IPS-18a (cell line): Measurements from ENCODE around the gene IL1RAPL1.

Experiments
- H3K27ac ChIP-seq: one replicate; pipeline ENCODE4 v1.5.1; 2013; ENCODE audit warnings: low read length
- H3K27me3 ChIP-seq: one replicate; pipeline ENCODE4 v1.6.1; 2013; ENCODE audit warnings: mild to moderate bottlenecking, low read length; ENCODE audit not compliant: control insufficient read depth, insufficient read depth
- H3K36me3 ChIP-seq: one replicate; pipeline ENCODE4 v1.6.1; 2013; ENCODE audit warnings: low read depth, low read length; ENCODE audit not compliant: control insufficient read depth
- H3K4me1 ChIP-seq: one replicate; pipeline ENCODE4 v1.6.1; 2013; ENCODE audit warnings: low read depth, low read length; ENCODE audit not compliant: control insufficient read depth
- H3K4me3 ChIP-seq: one replicate; pipeline ENCODE4 v1.5.1; 2013; ENCODE audit warnings: low read length
- H3K9ac ChIP-seq: one replicate; pipeline ENCODE4 v1.6.1; 2013; ENCODE audit warnings: mild to moderate bottlenecking, low read length, moderate library complexity
- H3K9me3 ChIP-seq: one replicate; pipeline ENCODE4 v1.6.1; 2013; ENCODE audit warnings: low read depth, low read length; ENCODE audit not compliant: control insufficient read depth

The IL1RAPL1 gene

GRCh38 chrX:28969126-28969525 lies 381.9 kb downstream of the IL1RAPL1 start:
- peaks cover 3% of the 10 kb centered on the region for H3K4me1 ChIP-seq
- peaks cover 10% of the 10 kb centered on the region for H3K9me3 ChIP-seq
- H3K36me3 ChIP-seq, result no peaks in the 10 kb centered on the region
- no peak overlapping the region for H3K4me3 ChIP-seq
- no peak overlapping the region for H3K27ac ChIP-seq
- H3K9ac ChIP-seq, result no peak overlapping the region
- no peaks in the 10 kb centered on the region for H3K27me3 ChIP-seq

- peaks cover 16% of the 10 kb centered on the region for H3K9me3 ChIP-seq
- H3K27ac ChIP-seq, result no peak overlapping the region
- no peaks in the 10 kb centered on the region for H3K36me3 ChIP-seq
- no peak overlapping the region for H3K9ac ChIP-seq
- no peaks in the 10 kb centered on the region for H3K4me1 ChIP-seq
- no peak overlapping the region for H3K4me3 ChIP-seq
- H3K27me3 ChIP-seq, result no peaks in the 10 kb centered on the region
These were observed 392.6 kb downstream of the IL1RAPL1 start for GRCh38 chrX:28979877-28980276.

DNA sequence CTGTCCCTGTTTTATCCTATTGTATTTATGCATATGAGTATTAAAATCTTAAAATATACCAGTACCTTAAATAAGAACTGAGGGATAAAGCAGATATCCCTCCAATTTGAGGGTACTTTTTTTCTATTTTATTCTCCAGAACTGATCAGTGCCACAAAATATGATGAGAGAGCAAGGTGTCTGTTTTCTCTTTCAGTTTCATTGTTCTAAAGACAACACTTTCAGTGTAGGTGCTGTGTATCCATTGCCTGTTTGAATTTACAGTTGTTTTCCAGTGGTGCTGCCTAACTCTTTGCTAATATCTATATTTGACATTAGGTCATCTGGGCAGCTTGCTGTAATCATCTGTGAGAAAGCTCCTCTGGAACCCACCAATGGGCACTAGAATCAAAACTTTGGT lies 394.7 kb downstream of the IL1RAPL1 start:
- no peaks in the 10 kb centered on the region for H3K36me3 ChIP-seq
- no peak overlapping the region for H3K9ac ChIP-seq
- H3K4me1 ChIP-seq, result no peaks in the 10 kb centered on the region
- no peak overlapping the region for H3K27ac ChIP-seq
- H3K4me3 ChIP-seq, result no peak overlapping the region
- H3K27me3 ChIP-seq, result no peaks in the 10 kb centered on the region
- peaks cover 8% of the 10 kb centered on the region for H3K9me3 ChIP-seq

- peaks cover 37% of the 10 kb centered on the region for H3K9me3 ChIP-seq
- H3K9ac ChIP-seq, result no peak overlapping the region
- H3K4me3 ChIP-seq, result no peak overlapping the region
- H3K36me3 ChIP-seq, result no peaks in the 10 kb centered on the region
- H3K4me1 ChIP-seq, result no peaks in the 10 kb centered on the region
- no peak overlapping the region for H3K27ac ChIP-seq
- no peaks in the 10 kb centered on the region for H3K27me3 ChIP-seq
These were observed 401.0 kb downstream of the IL1RAPL1 start for GRCh38 chrX:28988246-28988645.

GRCh38 chrX:28997706-28998463 lies 410.6 kb downstream of the IL1RAPL1 start:
- no peaks in the 10 kb centered on the region for H3K27me3 ChIP-seq
- no peak overlapping the region for H3K4me3 ChIP-seq
- no peak overlapping the region for H3K27ac ChIP-seq
- no peaks in the 10 kb centered on the region for H3K36me3 ChIP-seq
- peaks cover 5% of the 10 kb centered on the region for H3K9me3 ChIP-seq
- no peaks in the 10 kb centered on the region for H3K4me1 ChIP-seq
- H3K9ac ChIP-seq, result no peak overlapping the region

DNA sequence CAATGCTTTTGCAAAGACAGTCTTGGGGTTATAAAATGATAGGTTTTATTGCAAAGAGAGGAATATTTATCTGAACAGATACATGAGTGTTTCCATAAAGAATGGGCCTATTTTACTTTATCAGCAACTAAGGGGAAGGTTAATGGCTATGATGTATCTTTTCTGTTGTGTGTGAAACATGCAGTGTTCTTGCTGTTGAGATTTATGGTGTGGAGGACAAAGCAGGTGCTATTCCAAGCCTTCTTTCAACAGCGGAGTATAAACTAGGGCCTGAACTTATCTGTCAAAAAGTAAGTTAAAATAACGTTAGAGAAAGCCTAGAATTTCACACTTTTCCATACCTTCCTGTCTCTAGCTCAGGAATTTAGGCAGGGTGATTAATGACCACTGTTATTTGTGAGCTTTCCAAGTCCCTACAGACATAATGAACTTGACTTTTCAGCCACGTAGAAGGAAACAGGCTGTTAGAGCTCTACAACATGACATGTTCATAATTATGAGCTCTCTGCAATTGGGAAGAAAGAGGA lies 411.4 kb downstream of the IL1RAPL1 start:
- no peaks in the 10 kb centered on the region for H3K4me1 ChIP-seq
- H3K9ac ChIP-seq, result no peak overlapping the region
- no peaks in the 10 kb centered on the region for H3K27me3 ChIP-seq
- peaks cover 5% of the 10 kb centered on the region for H3K9me3 ChIP-seq
- no peaks in the 10 kb centered on the region for H3K36me3 ChIP-seq
- no peak overlapping the region for H3K27ac ChIP-seq
- H3K4me3 ChIP-seq, result no peak overlapping the region

GRCh38 chrX:29012867-29013266 lies 425.6 kb downstream of the IL1RAPL1 start:
- peaks cover 7% of the 10 kb centered on the region for H3K9me3 ChIP-seq
- H3K4me3 ChIP-seq, result no peak overlapping the region
- H3K9ac ChIP-seq, result no peak overlapping the region
- no peak overlapping the region for H3K27ac ChIP-seq
- no peaks in the 10 kb centered on the region for H3K27me3 ChIP-seq
- H3K36me3 ChIP-seq, result no peaks in the 10 kb centered on the region
- no peaks in the 10 kb centered on the region for H3K4me1 ChIP-seq

GRCh38 chrX:29023207-29023606 lies 436.0 kb downstream of the IL1RAPL1 start:
- Histone ChIP-seq H3K27me3 (no peaks in the 10 kb centered on the region), H3K36me3 (no peaks in the 10 kb centered on the region), H3K4me3 (no peak overlapping the region), H3K4me1 (no peaks in the 10 kb centered on the region), H3K9me3 (peaks cover 16% of the 10 kb centered on the region), H3K9ac (no peak overlapping the region), H3K27ac (no peak overlapping the region)

- Histone ChIP-seq H3K9ac (no peak overlapping the region), H3K4me1 (no peaks in the 10 kb centered on the region), H3K9me3 (peaks cover 11% of the 10 kb centered on the region), H3K27me3 (no peaks in the 10 kb centered on the region), H3K27ac (no peak overlapping the region), H3K36me3 (no peaks in the 10 kb centered on the region), H3K4me3 (no peak overlapping the region)
These were observed 437.6 kb downstream of the IL1RAPL1 start for GRCh38 chrX:29024871-29025270.

GRCh38 chrX:29039501-29039900 lies 452.3 kb downstream of the IL1RAPL1 start:
- no peaks in the 10 kb centered on the region for H3K4me1 ChIP-seq
- H3K4me3 ChIP-seq, result no peak overlapping the region
- H3K27me3 ChIP-seq, result no peaks in the 10 kb centered on the region
- H3K9me3 ChIP-seq, result peaks cover 12% of the 10 kb centered on the region
- H3K9ac ChIP-seq, result no peak overlapping the region
- no peak overlapping the region for H3K27ac ChIP-seq
- no peaks in the 10 kb centered on the region for H3K36me3 ChIP-seq

GRCh38 chrX:29040160-29040559 lies 452.9 kb downstream of the IL1RAPL1 start:
- no peak overlapping the region for H3K4me3 ChIP-seq
- no peaks in the 10 kb centered on the region for H3K27me3 ChIP-seq
- no peak overlapping the region for H3K9ac ChIP-seq
- H3K9me3 ChIP-seq, result peaks cover 12% of the 10 kb centered on the region
- H3K36me3 ChIP-seq, result no peaks in the 10 kb centered on the region
- H3K4me1 ChIP-seq, result no peaks in the 10 kb centered on the region
- no peak overlapping the region for H3K27ac ChIP-seq

DNA sequence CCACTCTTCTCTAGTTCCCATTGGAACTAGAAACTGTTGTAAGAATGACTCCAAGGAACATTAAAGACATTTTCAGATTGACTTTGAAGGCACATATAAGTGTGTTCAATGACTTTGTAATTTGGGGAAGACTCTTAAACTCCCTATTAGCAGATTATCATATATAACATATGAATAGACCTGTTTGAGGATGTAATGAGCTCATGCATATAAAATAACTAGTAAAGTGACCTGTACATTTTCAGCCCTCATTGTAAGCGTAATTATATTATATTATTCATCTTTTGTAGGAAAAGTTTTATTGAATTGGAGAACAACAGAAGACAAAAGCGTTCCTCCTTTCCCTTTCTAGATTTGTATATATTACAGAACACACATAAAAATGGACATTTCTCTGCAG lies 455.1 kb downstream of the IL1RAPL1 start:
- Histone ChIP-seq H3K4me3 (no peak overlapping the region), H3K9ac (no peak overlapping the region), H3K27me3 (no peaks in the 10 kb centered on the region), H3K27ac (no peak overlapping the region), H3K4me1 (no peaks in the 10 kb centered on the region), H3K36me3 (no peaks in the 10 kb centered on the region), H3K9me3 (peaks cover 8% of the 10 kb centered on the region)
